Measurements from ENCODE around the gene NELFCD.

NELFCD gene

GRCh38 chr20:59042796-59043631 is 62.0 kb downstream of the NELFCD start:
- in situ Hi-C loops (cut with MboI; ENCODE audit: low sequenced_read_pairs), result no loop called here

DNA sequence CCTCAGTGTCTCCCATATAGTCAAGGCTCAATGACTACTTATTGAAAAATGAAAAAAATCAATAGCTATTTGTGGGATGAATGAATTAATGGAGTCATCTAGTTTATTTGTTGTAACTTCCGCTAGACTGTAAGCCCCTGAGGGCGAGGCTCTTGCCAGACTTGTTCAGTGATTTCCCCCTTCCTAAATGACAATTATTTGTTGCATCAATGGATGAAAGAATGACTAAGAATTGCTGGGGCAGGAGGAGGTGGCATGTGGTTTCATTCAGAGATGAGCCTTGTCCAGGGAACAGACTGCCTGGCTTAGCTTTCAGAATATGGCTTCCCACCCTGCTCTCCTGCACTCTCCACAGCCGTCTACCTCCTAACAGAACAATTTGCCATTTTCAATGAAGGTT is 62.6 kb downstream of the NELFCD start:
- in situ Hi-C loops (cut with MboI; ENCODE audit: low sequenced_read_pairs), result no loop called here

- in situ Hi-C loops (cut with MboI; ENCODE audit: low sequenced_read_pairs), result no loop called here
These were observed 63.2 kb downstream of the NELFCD start for GRCh38 chr20:59044295-59044694.
